ENCODE results near the gene ZBTB17.

Gene ZBTB17

DNA sequence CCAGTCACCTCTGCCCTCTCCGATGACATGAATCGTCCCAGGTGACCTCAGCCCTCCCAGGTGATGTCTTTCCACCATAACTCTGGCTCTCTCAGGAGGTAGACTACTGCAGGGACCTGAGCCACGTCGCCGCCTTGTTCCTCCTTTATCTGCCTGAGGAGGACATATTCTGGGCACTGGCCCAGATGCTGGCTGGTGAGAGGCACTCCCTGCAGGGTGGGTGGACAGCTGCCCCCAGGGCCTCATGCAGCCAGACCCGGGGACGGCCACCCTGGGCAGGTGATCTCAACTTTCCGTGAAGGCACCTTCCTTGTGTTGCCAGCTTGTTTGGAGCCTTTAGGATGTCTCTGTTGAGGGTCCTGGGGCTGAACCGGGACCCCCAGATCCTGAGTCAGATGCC, 13.9 kb upstream of the ZBTB17 start:
- H3K79me2 ChIP-seq (ENCODE audit: control insufficient read depth, low read length) = no peaks in the 10 kb centered on the region
- no peaks in the 10 kb centered on the region for H3K4me1 ChIP-seq (ENCODE audit: control insufficient read depth, low read length)
- H3K4me3 ChIP-seq (ENCODE audit: low read length) = no peak overlapping the region
- no peaks in the 10 kb centered on the region for H3K9me2 ChIP-seq (replicated peaks; ENCODE audit: control insufficient read depth, low read length)
- 0 out of 2 replicates have a peak, but pooled peaks cover 4% of the 10 kb centered on the region for H3K27me3 ChIP-seq (ENCODE audit: control insufficient read depth, low read length)
- H3K36me3 ChIP-seq (ENCODE audit: control insufficient read depth, low read length) = no peaks in the 10 kb centered on the region
- no peak overlapping the region for H3K4me2 ChIP-seq (ENCODE audit: low read length)
- H3F3A ChIP-seq (ENCODE audit: control insufficient read depth, insufficient read depth) = no peaks in the 10 kb centered on the region
- no peak for TF ChIP-seq EZH2phosphoT487 (IDR thresholded peaks at IDR 0.05; ENCODE audit: borderline replicate concordance, low read length)
- H3K27ac ChIP-seq (ENCODE audit: low read depth, low read length) = no peak overlapping the region
- no peaks in the 10 kb centered on the region for H3K9me3 ChIP-seq (ENCODE audit: control insufficient read depth, insufficient read depth, low read length)
- no peaks in the 10 kb centered on the region for H4K20me1 ChIP-seq (ENCODE audit: control insufficient read depth, insufficient read depth, low read depth, low read length)

- Histone ChIP-seq H3K27ac (ENCODE audit: low read depth, low read length) (no peak overlapping the region), H3K9me2 (replicated peaks; ENCODE audit: control insufficient read depth, low read length) (no peaks in the 10 kb centered on the region), H3K27me3 (ENCODE audit: control insufficient read depth, low read length) (0 out of 2 replicates have a peak, but pooled peaks cover 4% of the 10 kb centered on the region), H3K4me3 (ENCODE audit: low read length) (no peak overlapping the region), H3K4me1 (ENCODE audit: control insufficient read depth, low read length) (no peaks in the 10 kb centered on the region), H3K36me3 (ENCODE audit: control insufficient read depth, low read length) (no peaks in the 10 kb centered on the region), H3K4me2 (ENCODE audit: low read length) (no peak overlapping the region), H3K9me3 (ENCODE audit: control insufficient read depth, insufficient read depth, low read length) (no peaks in the 10 kb centered on the region), H3K79me2 (ENCODE audit: control insufficient read depth, low read length) (no peaks in the 10 kb centered on the region), H4K20me1 (ENCODE audit: control insufficient read depth, insufficient read depth, low read depth, low read length) (no peaks in the 10 kb centered on the region), H3F3A (ENCODE audit: control insufficient read depth, insufficient read depth) (no peaks in the 10 kb centered on the region)
- TF ChIP-seq EZH2phosphoT487 (IDR thresholded peaks at IDR 0.05; ENCODE audit: borderline replicate concordance, low read length) = no peak
- TF ChIP-seq, protein P1, sequence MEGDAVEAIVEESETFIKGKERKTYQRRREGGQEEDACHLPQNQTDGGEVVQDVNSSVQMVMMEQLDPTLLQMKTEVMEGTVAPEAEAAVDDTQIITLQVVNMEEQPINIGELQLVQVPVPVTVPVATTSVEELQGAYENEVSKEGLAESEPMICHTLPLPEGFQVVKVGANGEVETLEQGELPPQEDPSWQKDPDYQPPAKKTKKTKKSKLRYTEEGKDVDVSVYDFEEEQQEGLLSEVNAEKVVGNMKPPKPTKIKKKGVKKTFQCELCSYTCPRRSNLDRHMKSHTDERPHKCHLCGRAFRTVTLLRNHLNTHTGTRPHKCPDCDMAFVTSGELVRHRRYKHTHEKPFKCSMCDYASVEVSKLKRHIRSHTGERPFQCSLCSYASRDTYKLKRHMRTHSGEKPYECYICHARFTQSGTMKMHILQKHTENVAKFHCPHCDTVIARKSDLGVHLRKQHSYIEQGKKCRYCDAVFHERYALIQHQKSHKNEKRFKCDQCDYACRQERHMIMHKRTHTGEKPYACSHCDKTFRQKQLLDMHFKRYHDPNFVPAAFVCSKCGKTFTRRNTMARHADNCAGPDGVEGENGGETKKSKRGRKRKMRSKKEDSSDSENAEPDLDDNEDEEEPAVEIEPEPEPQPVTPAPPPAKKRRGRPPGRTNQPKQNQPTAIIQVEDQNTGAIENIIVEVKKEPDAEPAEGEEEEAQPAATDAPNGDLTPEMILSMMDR (IDR thresholded peaks at IDR 0.05; ENCODE audit: low read depth, low read length, poor library complexity, severe bottlenecking) = no peak
Measured at GRCh38 chr1:15988856-15989736, 13.2 kb upstream of the ZBTB17 start.

- no peak overlapping the region for H3K27ac ChIP-seq (ENCODE audit: low read depth, low read length)
- H3K9me3 ChIP-seq (ENCODE audit: control insufficient read depth, insufficient read depth, low read length) = no peaks in the 10 kb centered on the region; the same call in 1 of the 2 replicates
- peaks cover 11% of the 10 kb centered on the region for H3K27me3 ChIP-seq (ENCODE audit: control insufficient read depth, low read length)
- H3K4me2 ChIP-seq (ENCODE audit: low read length) = no peak overlapping the region
- no peaks in the 10 kb centered on the region for H3K36me3 ChIP-seq (ENCODE audit: control insufficient read depth, low read length)
- H3K9me2 ChIP-seq (replicated peaks; ENCODE audit: control insufficient read depth, low read length) = no peaks in the 10 kb centered on the region
- H4K20me1 ChIP-seq (ENCODE audit: control insufficient read depth, insufficient read depth, low read depth, low read length) = no peaks in the 10 kb centered on the region
- H3K79me2 ChIP-seq (ENCODE audit: control insufficient read depth, low read length) = no peaks in the 10 kb centered on the region
- no peaks in the 10 kb centered on the region for H3K4me1 ChIP-seq (ENCODE audit: control insufficient read depth, low read length)
- TF ChIP-seq, protein P1 (IDR thresholded peaks at IDR 0.05; ENCODE audit: low read depth, low read length, poor library complexity, severe bottlenecking) = no peak
- no peak for TF ChIP-seq EZH2phosphoT487 (IDR thresholded peaks at IDR 0.05; ENCODE audit: borderline replicate concordance, low read length)
- no peaks in the 10 kb centered on the region for H3F3A ChIP-seq (ENCODE audit: control insufficient read depth, insufficient read depth)
- H3K4me3 ChIP-seq (ENCODE audit: low read length) = no peak overlapping the region
Measured at GRCh38 chr1:15985611-15986297, 9.9 kb upstream of the ZBTB17 start.

Data from DOHH2 (cell line).